GM12878 (cell line): ENCODE data around the gene HOXD10. TPM values are rescaled to one million over a fixed set of nuclear protein-coding genes. Genes with fewer than 3 reads are reported as not detected.

Source experiments
- ATAC-seq: fragments of 200-7000 bp; cut with Tn5 transposase; 3 replicates; pipeline ENCODE4 v1.9.1; 2020; ENCODE audit warnings: mild to moderate bottlenecking, moderate library complexity
- BruUV-seq: library from RNA; stranded (reverse); fragments of 400-500 nt; replicated peaks from 2 replicates; lab custom pipeline; 2021; lab: Mats Ljungman, UMichigan
- CTCF ChIA-PET: fragments of 300-600 bp; sonication (Branson Sonifier 250); formaldehyde crosslinking; extraction: SDS; loops from one replicate; lab custom pipeline; 2021; ENCODE audit warnings: inconsistent platforms; lab: Yijun Ruan, JAX
- POLR2A ChIA-PET: fragments of 350-600 bp; formaldehyde crosslinking; extraction: SDS; loops from one replicate; lab custom pipeline; 2021; ENCODE audit warnings: inconsistent platforms; lab: Charles Lee
- RAD21 ChIA-PET: fragments of 300-600 bp; sonication (Branson Sonifier 250); formaldehyde crosslinking; loops from one replicate; lab custom pipeline; 2023; ENCODE audit warnings: antibody characterized with exemption; ENCODE audit not compliant: unreplicated experiment; lab: Charles Lee
- SMC1A ChIA-PET: fragments of 300-600 bp; sonication (Branson Sonifier 250); formaldehyde crosslinking; loops from one replicate; lab custom pipeline; 2023; ENCODE audit not compliant: unreplicated experiment, uncharacterized antibody; lab: Charles Lee
- DNase-seq: peaks from one replicate; pipeline ENCODE4 v3.0.0-alpha.2; 2011; ENCODE audit warnings: low read depth, low spot score
- FAIRE-seq: peaks from 3 replicates; lab custom pipeline; 2011; peaks lifted over from hg19 to GRCh38; lab: Jason Lieb, UNC
- H2AFZ ChIP-seq: 2 replicates; pipeline ENCODE4 v1.6.0; 2011; ENCODE audit warnings: low read depth, low read length, control low read depth; ENCODE audit not compliant: control insufficient read depth
- H3K27ac ChIP-seq: 2 replicates; pipeline ENCODE4 v1.5.1; 2011; ENCODE audit warnings: control low read depth; ENCODE audit not compliant: control insufficient read depth, insufficient read depth
- H3K27me3 ChIP-seq, 2 experiments: replicated peaks in 1 of 2; 2 replicates each; pipeline versions ENCODE4 v1.6.0 to v1.6.1; 2011; ENCODE audit warnings: low read length in 1 of 2; ENCODE audit not compliant: control insufficient read depth in 2 of 2, insufficient read depth in 2 of 2
- H3K36me3 ChIP-seq, 2 experiments: 2 replicates each; pipeline ENCODE4 v1.5.1; 2011; ENCODE audit warnings: low read length in 1 of 2; ENCODE audit not compliant: control insufficient read depth in 2 of 2, insufficient read depth in 2 of 2
- H3K4me1 ChIP-seq: 2 replicates; pipeline ENCODE4 v1.6.1; 2011; ENCODE audit warnings: mild to moderate bottlenecking, low read length, moderate library complexity, mixed read lengths; ENCODE audit not compliant: control insufficient read depth, insufficient read depth
- H3K4me2 ChIP-seq: 2 replicates; pipeline ENCODE4 v1.6.0; 2011; ENCODE audit warnings: control low read depth; ENCODE audit not compliant: control insufficient read depth, insufficient read depth
- H3K4me3 ChIP-seq: fragments of 200-600 bp; sonication (generic); 2 replicates; pipeline ENCODE4 v1.5.1; 2016
- H3K79me2 ChIP-seq: 2 replicates; pipeline ENCODE4 v1.6.0; 2011; ENCODE audit warnings: low read length; ENCODE audit not compliant: control insufficient read depth, insufficient read depth
- H3K9ac ChIP-seq: 2 replicates; pipeline ENCODE4 v1.8.0; 2011; ENCODE audit warnings: low read length, control low read depth, mixed read lengths; ENCODE audit not compliant: control insufficient read depth, insufficient read depth
- H3K9me3 ChIP-seq: replicated peaks from 3 replicates; pipeline ENCODE4 v1.5.1; 2011; ENCODE audit warnings: mild to moderate bottlenecking, low read length; ENCODE audit not compliant: control insufficient read depth, insufficient read depth
- H4K20me1 ChIP-seq: 2 replicates; pipeline ENCODE4 v1.6.0; 2011; ENCODE audit not compliant: control insufficient read depth, insufficient read depth
- DPF2 ChIP-seq: fragments of 450-650 bp; IDR thresholded peaks from 2 replicates; pipeline ENCODE4 v1.6.1; 2017; ENCODE audit warnings: mild to moderate bottlenecking
- EED ChIP-seq: sonication (generic); IDR thresholded peaks from 2 replicates; pipeline ENCODE4 v1.6.1; 2016; ENCODE audit warnings: antibody characterized with exemption, low read depth
- HCFC1 ChIP-seq: fragments of 150-350 bp; IDR thresholded peaks from 2 replicates; pipeline ENCODE4 v1.6.1; 2014; ENCODE audit warnings: low read length
- NFIC ChIP-seq: IDR thresholded peaks from 2 replicates; pipeline ENCODE4 v1.6.1; 2012; ENCODE audit warnings: low read depth, mild to moderate bottlenecking, inconsistent platforms, low read length, moderate library complexity
- NR2C1 ChIP-seq: fragments of 450-650 bp; IDR thresholded peaks from 2 replicates; pipeline ENCODE4 v1.6.1; 2017; ENCODE audit warnings: antibody characterized with exemption, mild to moderate bottlenecking, moderate library complexity
- TCF3 ChIP-seq: IDR thresholded peaks from 2 replicates; pipeline ENCODE4 v1.6.1; 2012; ENCODE audit warnings: low read depth, mild to moderate bottlenecking, low read length, borderline replicate concordance; ENCODE audit not compliant: insufficient read depth
- TCF7 ChIP-seq: IDR thresholded peaks from 2 replicates; pipeline ENCODE4 v1.6.1; 2014; ENCODE audit warnings: antibody characterized with exemption, borderline replicate concordance
- WRNIP1 ChIP-seq: IDR thresholded peaks from 2 replicates; pipeline ENCODE4 v1.6.1; 2011; ENCODE audit warnings: low read depth, low read length, improper control_type of control experiment, borderline replicate concordance
- WGBS: methylation state at CpG from one replicate; pipeline ENCODE4 v1.1.6; 2016; ENCODE audit warnings: low lambda C conversion rate; ENCODE audit not compliant: insufficient replicate concordance, insufficient coverage; ENCODE audit errors: missing lambda C conversion rate; 5-methylcytosine and 5-hydroxymethylcytosine counted together
- in situ Hi-C: fragments of 300-500 bp; cut with MboI; formaldehyde crosslinking; loops from 9 replicates; pipeline ENCODE4 v1.14.3; 2018; ENCODE audit warnings: mixed read lengths
- intact Hi-C: fragments of 100-400 bp; cut with micrococcal nuclease; formaldehyde crosslinking; loops from one replicate; pipeline ENCODE4 v1.14.2; 2022; ENCODE audit not compliant: unreplicated experiment
- polyA plus RNA-seq, 11 experiments: library from polyadenylated mRNA; depleted of rRNA in 4 of 11; unstranded in 6 of 11; stranded (reverse) in 5 of 11; fragments of >200 nt; fragmentation: Nextera tagmentation in 4 of 11; fragmentation: Illumina TruSeq in 1 of 11; extraction: Ambion mirVana in 4 of 11; extraction: Trizol in 1 of 11; gene quantifications; 1 replicate in 1 of 11; 2 replicates in 10 of 11; pipeline versions ENCODE4 v1.2.1 to v1.2.3, GENCODE V29; 2011 to 2016; ENCODE audit warnings: inconsistent platforms in 2 of 11, missing spikeins in 2 of 11, low read depth in 1 of 11
- total RNA-seq, 4 experiments: library from RNA; depleted of rRNA in 3 of 4; stranded (reverse); fragments of >200 nt in 3 of 4; fragmentation: Illumina TruSeq in 1 of 4; extraction: Trizol in 1 of 4; gene quantifications; 2 replicates each; pipeline versions ENCODE4 v1.2.1 to v1.2.3, GENCODE V29; 2013 to 2021
- TF ChIP-seq, protein P1 (sequence below): IDR thresholded peaks from 2 replicates; pipeline ENCODE4 v1.6.1; 2012; ENCODE audit warnings: improper control_type of control experiment, low read depth, low read length; ENCODE audit not compliant: insufficient replicate concordance
- TF ChIP-seq, protein P2 (sequence below), 3 experiments: IDR thresholded peaks in 2 of 3; conservative IDR thresholded peaks in 1 of 3; 2 replicates each; pipeline ENCODE4 v1.5.1; 2011; ENCODE audit warnings: low read depth in 3 of 3, low read length in 3 of 3, mild to moderate bottlenecking in 3 of 3, control low read depth in 2 of 3, moderate library complexity in 2 of 3, inconsistent platforms in 1 of 3, mixed read lengths in 1 of 3; ENCODE audit not compliant: control insufficient read depth in 2 of 3, insufficient read depth in 1 of 3; ENCODE audit errors: extremely low read depth in 1 of 3
- TF ChIP-seq, protein P3 (sequence below): IDR thresholded peaks from 2 replicates; pipeline ENCODE4 v1.6.1; 2011; ENCODE audit warnings: low read depth, mild to moderate bottlenecking, low read length, moderate library complexity, borderline replicate concordance; ENCODE audit errors: extremely low read depth

HOXD10 gene
- total and polyA plus RNA-seq, 10 of the 15 experiments (the other 5 are each of a cell fraction or from before 2014, with no cell fraction given) = not detected

DNA sequence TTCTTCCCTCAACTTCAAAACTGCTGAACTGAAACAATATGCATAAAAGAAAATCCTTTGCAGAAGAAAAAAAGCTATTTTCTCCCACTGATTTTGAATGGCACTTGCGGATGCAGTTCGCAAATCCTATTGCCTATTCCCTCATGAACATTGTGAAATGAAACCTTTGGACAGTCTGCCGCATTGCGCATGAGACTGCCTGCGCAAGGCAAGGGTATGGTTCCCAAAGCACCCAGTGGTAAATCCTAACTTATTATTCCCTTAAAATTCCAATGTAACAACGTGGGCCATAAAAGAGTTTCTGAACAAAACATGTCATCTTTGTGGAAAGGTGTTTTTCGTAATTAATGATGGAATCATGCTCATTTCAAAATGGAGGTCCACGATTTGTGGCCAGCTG lies 21.3 kb downstream of the HOXD10 start:
- ChIA-PET CTCF (interaction anchor here (0.9 to 7.3 kb wide), 4 partner anchors 317 to 1011 kb away, joined by 4 to 120 read pairs (median 56); no protein-coding TSS in a partner anchor), RAD21 (interaction anchor here (2.3 to 3.7 kb wide), 2 partner anchors 317 to 416 kb away, joined by 11 to 76 read pairs; no protein-coding TSS in a partner anchor), POLR2A (no interaction called here), SMC1A (interaction anchor here (1.0 to 5.3 kb wide), 2 partner anchors 317 to 416 kb away, joined by 3 to 58 read pairs; no protein-coding TSS in a partner anchor)
- no peak overlapping the region for H2AFZ ChIP-seq
- no peak for TF ChIP-seq HCFC1
- TF ChIP-seq EED = no peak
- TF ChIP-seq WRNIP1 = no peak
- no peak for TF ChIP-seq NFIC
- TF ChIP-seq, protein P1, sequence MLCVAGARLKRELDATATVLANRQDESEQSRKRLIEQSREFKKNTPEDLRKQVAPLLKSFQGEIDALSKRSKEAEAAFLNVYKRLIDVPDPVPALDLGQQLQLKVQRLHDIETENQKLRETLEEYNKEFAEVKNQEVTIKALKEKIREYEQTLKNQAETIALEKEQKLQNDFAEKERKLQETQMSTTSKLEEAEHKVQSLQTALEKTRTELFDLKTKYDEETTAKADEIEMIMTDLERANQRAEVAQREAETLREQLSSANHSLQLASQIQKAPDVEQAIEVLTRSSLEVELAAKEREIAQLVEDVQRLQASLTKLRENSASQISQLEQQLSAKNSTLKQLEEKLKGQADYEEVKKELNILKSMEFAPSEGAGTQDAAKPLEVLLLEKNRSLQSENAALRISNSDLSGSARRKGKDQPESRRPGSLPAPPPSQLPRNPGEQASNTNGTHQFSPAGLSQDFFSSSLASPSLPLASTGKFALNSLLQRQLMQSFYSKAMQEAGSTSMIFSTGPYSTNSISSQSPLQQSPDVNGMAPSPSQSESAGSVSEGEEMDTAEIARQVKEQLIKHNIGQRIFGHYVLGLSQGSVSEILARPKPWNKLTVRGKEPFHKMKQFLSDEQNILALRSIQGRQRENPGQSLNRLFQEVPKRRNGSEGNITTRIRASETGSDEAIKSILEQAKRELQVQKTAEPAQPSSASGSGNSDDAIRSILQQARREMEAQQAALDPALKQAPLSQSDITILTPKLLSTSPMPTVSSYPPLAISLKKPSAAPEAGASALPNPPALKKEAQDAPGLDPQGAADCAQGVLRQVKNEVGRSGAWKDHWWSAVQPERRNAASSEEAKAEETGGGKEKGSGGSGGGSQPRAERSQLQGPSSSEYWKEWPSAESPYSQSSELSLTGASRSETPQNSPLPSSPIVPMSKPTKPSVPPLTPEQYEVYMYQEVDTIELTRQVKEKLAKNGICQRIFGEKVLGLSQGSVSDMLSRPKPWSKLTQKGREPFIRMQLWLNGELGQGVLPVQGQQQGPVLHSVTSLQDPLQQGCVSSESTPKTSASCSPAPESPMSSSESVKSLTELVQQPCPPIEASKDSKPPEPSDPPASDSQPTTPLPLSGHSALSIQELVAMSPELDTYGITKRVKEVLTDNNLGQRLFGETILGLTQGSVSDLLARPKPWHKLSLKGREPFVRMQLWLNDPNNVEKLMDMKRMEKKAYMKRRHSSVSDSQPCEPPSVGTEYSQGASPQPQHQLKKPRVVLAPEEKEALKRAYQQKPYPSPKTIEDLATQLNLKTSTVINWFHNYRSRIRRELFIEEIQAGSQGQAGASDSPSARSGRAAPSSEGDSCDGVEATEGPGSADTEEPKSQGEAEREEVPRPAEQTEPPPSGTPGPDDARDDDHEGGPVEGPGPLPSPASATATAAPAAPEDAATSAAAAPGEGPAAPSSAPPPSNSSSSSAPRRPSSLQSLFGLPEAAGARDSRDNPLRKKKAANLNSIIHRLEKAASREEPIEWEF = no peak
- TF ChIP-seq, protein P2, sequence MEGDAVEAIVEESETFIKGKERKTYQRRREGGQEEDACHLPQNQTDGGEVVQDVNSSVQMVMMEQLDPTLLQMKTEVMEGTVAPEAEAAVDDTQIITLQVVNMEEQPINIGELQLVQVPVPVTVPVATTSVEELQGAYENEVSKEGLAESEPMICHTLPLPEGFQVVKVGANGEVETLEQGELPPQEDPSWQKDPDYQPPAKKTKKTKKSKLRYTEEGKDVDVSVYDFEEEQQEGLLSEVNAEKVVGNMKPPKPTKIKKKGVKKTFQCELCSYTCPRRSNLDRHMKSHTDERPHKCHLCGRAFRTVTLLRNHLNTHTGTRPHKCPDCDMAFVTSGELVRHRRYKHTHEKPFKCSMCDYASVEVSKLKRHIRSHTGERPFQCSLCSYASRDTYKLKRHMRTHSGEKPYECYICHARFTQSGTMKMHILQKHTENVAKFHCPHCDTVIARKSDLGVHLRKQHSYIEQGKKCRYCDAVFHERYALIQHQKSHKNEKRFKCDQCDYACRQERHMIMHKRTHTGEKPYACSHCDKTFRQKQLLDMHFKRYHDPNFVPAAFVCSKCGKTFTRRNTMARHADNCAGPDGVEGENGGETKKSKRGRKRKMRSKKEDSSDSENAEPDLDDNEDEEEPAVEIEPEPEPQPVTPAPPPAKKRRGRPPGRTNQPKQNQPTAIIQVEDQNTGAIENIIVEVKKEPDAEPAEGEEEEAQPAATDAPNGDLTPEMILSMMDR (IDR thresholded peaks at IDR 0.05 in 2 of 3, conservative IDR thresholded peaks at IDR 0.05 in 1 of 3; ENCODE audit: control insufficient read depth in 2 of 3, extremely low read depth in 1 of 3, insufficient read depth in 1 of 3, low read depth in 3 of 3, low read length in 3 of 3) = no peak
- no peak for TF ChIP-seq TCF7
- TF ChIP-seq DPF2 = no peak
- TF ChIP-seq, protein P3, sequence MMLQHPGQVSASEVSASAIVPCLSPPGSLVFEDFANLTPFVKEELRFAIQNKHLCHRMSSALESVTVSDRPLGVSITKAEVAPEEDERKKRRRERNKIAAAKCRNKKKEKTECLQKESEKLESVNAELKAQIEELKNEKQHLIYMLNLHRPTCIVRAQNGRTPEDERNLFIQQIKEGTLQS = no peak
- TF ChIP-seq NR2C1 = no peak
- TF ChIP-seq TCF3 = no peak
- H3K27me3 ChIP-seq = peaks cover 5 to 13% of the 10 kb centered on the region in 2 experiments
- DNase-seq (no peak), FAIRE-seq (no peak), ATAC-seq (no peak)
- 73% methylated on average over 8 of the region's 8 CpGs for WGBS
- no peak overlapping the region for H3K4me2 ChIP-seq
- H3K9me3 ChIP-seq = no peaks in the 10 kb centered on the region; the same call in 2 of the 3 replicates
- H3K36me3 ChIP-seq = no peaks in the 10 kb centered on the region
- no peak overlapping the region for H3K9ac ChIP-seq
- BruUV-seq = no TSS peak
- no peaks in the 10 kb centered on the region for H4K20me1 ChIP-seq
- in situ Hi-C loops = loop anchor here (25.0 kb wide), 1 partner anchor 1199 kb away; no protein-coding TSS in a partner anchor
- H3K27ac ChIP-seq = no peak overlapping the region
- no peaks in the 10 kb centered on the region for H3K4me1 ChIP-seq
- intact Hi-C loops = no loop called here
- H3K4me3 ChIP-seq = no peak overlapping the region
- H3K79me2 ChIP-seq = no peaks in the 10 kb centered on the region
